IPS-18a (cell line): ENCODE results near the gene KLHL29.

Source experiments
- H3K27ac ChIP-seq: one replicate; pipeline ENCODE4 v1.5.1; 2013; ENCODE audit warnings: low read length
- H3K27me3 ChIP-seq: one replicate; pipeline ENCODE4 v1.6.1; 2013; ENCODE audit warnings: mild to moderate bottlenecking, low read length; ENCODE audit not compliant: control insufficient read depth, insufficient read depth
- H3K36me3 ChIP-seq: one replicate; pipeline ENCODE4 v1.6.1; 2013; ENCODE audit warnings: low read depth, low read length; ENCODE audit not compliant: control insufficient read depth
- H3K4me1 ChIP-seq: one replicate; pipeline ENCODE4 v1.6.1; 2013; ENCODE audit warnings: low read depth, low read length; ENCODE audit not compliant: control insufficient read depth
- H3K4me3 ChIP-seq: one replicate; pipeline ENCODE4 v1.5.1; 2013; ENCODE audit warnings: low read length
- H3K9ac ChIP-seq: one replicate; pipeline ENCODE4 v1.6.1; 2013; ENCODE audit warnings: mild to moderate bottlenecking, low read length, moderate library complexity
- H3K9me3 ChIP-seq: one replicate; pipeline ENCODE4 v1.6.1; 2013; ENCODE audit warnings: low read depth, low read length; ENCODE audit not compliant: control insufficient read depth

The KLHL29 gene

GRCh38 chr2:23503097-23503496 is 118.1 kb downstream of the KLHL29 start:
- peaks cover 3% of the 10 kb centered on the region for H3K4me1 ChIP-seq
- no peak overlapping the region for H3K27ac ChIP-seq
- H3K9me3 ChIP-seq: no peaks in the 10 kb centered on the region
- no peak overlapping the region for H3K9ac ChIP-seq
- H3K27me3 ChIP-seq: no peaks in the 10 kb centered on the region
- H3K4me3 ChIP-seq: no peak overlapping the region
- no peaks in the 10 kb centered on the region for H3K36me3 ChIP-seq

GRCh38 chr2:23503682-23504081 is 118.7 kb downstream of the KLHL29 start:
- Histone ChIP-seq H3K9ac (no peak overlapping the region), H3K36me3 (no peaks in the 10 kb centered on the region), H3K4me3 (no peak overlapping the region), H3K4me1 (peaks cover 3% of the 10 kb centered on the region), H3K9me3 (no peaks in the 10 kb centered on the region), H3K27ac (no peak overlapping the region), H3K27me3 (no peaks in the 10 kb centered on the region)

GRCh38 chr2:23504591-23504990 is 119.6 kb downstream of the KLHL29 start:
- H3K27ac ChIP-seq: no peak overlapping the region
- peaks cover 3% of the 10 kb centered on the region for H3K4me1 ChIP-seq
- H3K9ac ChIP-seq: no peak overlapping the region
- no peaks in the 10 kb centered on the region for H3K36me3 ChIP-seq
- H3K9me3 ChIP-seq: no peaks in the 10 kb centered on the region
- no peak overlapping the region for H3K4me3 ChIP-seq
- no peaks in the 10 kb centered on the region for H3K27me3 ChIP-seq

- Histone ChIP-seq H3K36me3 (no peaks in the 10 kb centered on the region), H3K4me3 (no peak overlapping the region), H3K27me3 (no peaks in the 10 kb centered on the region), H3K27ac (no peak overlapping the region), H3K9me3 (no peaks in the 10 kb centered on the region), H3K9ac (no peak overlapping the region), H3K4me1 (peaks cover 3% of the 10 kb centered on the region)
Observed at GRCh38 chr2:23505218-23505983, 120.4 kb downstream of the KLHL29 start.

GRCh38 chr2:23505984-23506380 is 121.0 kb downstream of the KLHL29 start:
- Histone ChIP-seq H3K4me1 (peaks cover 3% of the 10 kb centered on the region), H3K36me3 (no peaks in the 10 kb centered on the region), H3K9me3 (no peaks in the 10 kb centered on the region), H3K27me3 (no peaks in the 10 kb centered on the region), H3K27ac (no peak overlapping the region), H3K4me3 (no peak overlapping the region), H3K9ac (no peak overlapping the region)

- H3K9ac ChIP-seq: no peak overlapping the region
- H3K4me1 ChIP-seq: peaks cover 3% of the 10 kb centered on the region
- no peaks in the 10 kb centered on the region for H3K9me3 ChIP-seq
- no peaks in the 10 kb centered on the region for H3K36me3 ChIP-seq
- H3K27me3 ChIP-seq: no peaks in the 10 kb centered on the region
- H3K4me3 ChIP-seq: no peak overlapping the region
- no peak overlapping the region for H3K27ac ChIP-seq
Observed at GRCh38 chr2:23506531-23507266, 121.7 kb downstream of the KLHL29 start.

GRCh38 chr2:23507267-23508065 is 122.5 kb downstream of the KLHL29 start:
- H3K36me3 ChIP-seq: no peaks in the 10 kb centered on the region
- H3K4me1 ChIP-seq: no peaks in the 10 kb centered on the region
- no peaks in the 10 kb centered on the region for H3K9me3 ChIP-seq
- no peak overlapping the region for H3K27ac ChIP-seq
- H3K27me3 ChIP-seq: no peaks in the 10 kb centered on the region
- H3K9ac ChIP-seq: no peak overlapping the region
- H3K4me3 ChIP-seq: no peak overlapping the region

- Histone ChIP-seq H3K9ac (no peak overlapping the region), H3K27ac (no peak overlapping the region), H3K4me1 (no peaks in the 10 kb centered on the region), H3K4me3 (no peak overlapping the region), H3K9me3 (no peaks in the 10 kb centered on the region), H3K36me3 (no peaks in the 10 kb centered on the region), H3K27me3 (no peaks in the 10 kb centered on the region)
Observed at GRCh38 chr2:23508066-23508390, 123.0 kb downstream of the KLHL29 start.

- no peak overlapping the region for H3K9ac ChIP-seq
- H3K36me3 ChIP-seq: no peaks in the 10 kb centered on the region
- no peak overlapping the region for H3K4me3 ChIP-seq
Observed at GRCh38 chr2:23509103-23509502, 124.1 kb downstream of the KLHL29 start.

GRCh38 chr2:23509596-23510292 is 124.8 kb downstream of the KLHL29 start:
- Histone ChIP-seq H3K4me3 (no peak overlapping the region), H3K9me3 (no peaks in the 10 kb centered on the region), H3K27ac (no peak overlapping the region), H3K36me3 (no peaks in the 10 kb centered on the region), H3K27me3 (no peaks in the 10 kb centered on the region), H3K4me1 (no peaks in the 10 kb centered on the region), H3K9ac (no peak overlapping the region)

More at GRCh38 chr2:23509103-23509502, 124.1 kb downstream of the KLHL29 start:
- Histone ChIP-seq H3K9me3 (no peaks in the 10 kb centered on the region), H3K4me1 (no peaks in the 10 kb centered on the region), H3K27ac (no peak overlapping the region), H3K27me3 (no peaks in the 10 kb centered on the region)

- Histone ChIP-seq H3K4me3 (no peak overlapping the region), H3K27ac (no peak overlapping the region), H3K9ac (no peak overlapping the region), H3K27me3 (no peaks in the 10 kb centered on the region), H3K9me3 (no peaks in the 10 kb centered on the region), H3K4me1 (no peaks in the 10 kb centered on the region), H3K36me3 (no peaks in the 10 kb centered on the region)
Observed at GRCh38 chr2:23510471-23510870, 125.5 kb downstream of the KLHL29 start.
